Subcutaneous abdominal adipose tissue (tissue), 5 donors: Measurements from ENCODE around the gene MMP7.

ENCODE experiments used
- H3K27ac ChIP-seq: one replicate; pipeline ENCODE4 v1.7.0; 2013; ENCODE audit warnings: low read depth, mild to moderate bottlenecking, inconsistent platforms, low read length, moderate library complexity
- H3K27me3 ChIP-seq, 5 donors: one replicate each; pipeline ENCODE4 v1.7.0; 2013; ENCODE audit warnings: low read length in 5 of 5, inconsistent platforms in 1 of 5; ENCODE audit not compliant: control insufficient read depth in 5 of 5, insufficient read depth in 4 of 5
- H3K36me3 ChIP-seq, 5 donors: one replicate each; pipeline ENCODE4 v1.7.0; 2013; ENCODE audit warnings: low read length in 5 of 5; ENCODE audit not compliant: control insufficient read depth in 5 of 5, insufficient read depth in 5 of 5
- H3K4me1 ChIP-seq, 5 donors: one replicate each; pipeline ENCODE4 v1.7.0; 2013; ENCODE audit warnings: low read length in 5 of 5, mild to moderate bottlenecking in 3 of 5, moderate library complexity in 1 of 5; ENCODE audit not compliant: control insufficient read depth in 5 of 5, insufficient read depth in 5 of 5
- H3K4me3 ChIP-seq, 5 donors: one replicate each; pipeline ENCODE4 v1.7.0; 2013; ENCODE audit warnings: low read length in 5 of 5, low read depth in 1 of 5
- H3K9ac ChIP-seq, 5 donors: one replicate each; pipeline ENCODE4 v1.7.0; 2013; ENCODE audit warnings: low read length in 5 of 5, mild to moderate bottlenecking in 4 of 5, moderate library complexity in 3 of 5
- H3K9me3 ChIP-seq, 5 donors: one replicate each; pipeline ENCODE4 v1.7.0; 2013; ENCODE audit warnings: low read length in 5 of 5; ENCODE audit not compliant: control insufficient read depth in 5 of 5
- donor health status: healthy.
- donor health status: healthy.
- donor health status: healthy.
- donor health status: healthy.
- donor health status: healthy.

MMP7 gene

GRCh38 chr11:102530558-102530957, at the start of gene MMP7:
Gene MMP7, minus strand, starts transcription at chr11:102530747. Its CDS starts 47 bp downstream, at chr11:102530700.
- H3K9me3 ChIP-seq = peaks cover 0 to 3% (median 0%) of the 10 kb centered on the region in 5 donors
- H3K4me3 ChIP-seq = no peak within 1 kb of the TSS
- H3K36me3 ChIP-seq = no peaks in the 10 kb centered on the region
- no peak within 1 kb of the TSS for H3K9ac ChIP-seq
- H3K27ac ChIP-seq = no peak within 1 kb of the TSS
- no peaks in the 10 kb centered on the region for H3K27me3 ChIP-seq
- no peaks in the 10 kb centered on the region for H3K4me1 ChIP-seq

GRCh38 chr11:102577723-102578122, 47.2 kb upstream of the MMP7 start:
- no peaks in the 10 kb centered on the region for H3K4me1 ChIP-seq
- no peaks in the 10 kb centered on the region for H3K27me3 ChIP-seq
- no peak overlapping the region for H3K9ac ChIP-seq
- H3K9me3 ChIP-seq = no peaks in the 10 kb centered on the region
- no peak overlapping the region for H3K27ac ChIP-seq
- H3K36me3 ChIP-seq = no peaks in the 10 kb centered on the region
- no peak overlapping the region for H3K4me3 ChIP-seq

- H3K9ac ChIP-seq = no peak overlapping the region
- H3K4me3 ChIP-seq = no peak overlapping the region
- no peaks in the 10 kb centered on the region for H3K9me3 ChIP-seq
- H3K27me3 ChIP-seq = no peaks in the 10 kb centered on the region
- H3K36me3 ChIP-seq = no peaks in the 10 kb centered on the region
- H3K4me1 ChIP-seq = no peaks in the 10 kb centered on the region
- no peak overlapping the region for H3K27ac ChIP-seq
These were observed 46.6 kb upstream of the MMP7 start for GRCh38 chr11:102577182-102577581.

GRCh38 chr11:102576350-102576749, 45.8 kb upstream of the MMP7 start:
- H3K27me3 ChIP-seq = no peaks in the 10 kb centered on the region
- H3K4me3 ChIP-seq = no peak overlapping the region
- H3K36me3 ChIP-seq = no peaks in the 10 kb centered on the region
- H3K27ac ChIP-seq = no peak overlapping the region
- no peaks in the 10 kb centered on the region for H3K4me1 ChIP-seq
- no peaks in the 10 kb centered on the region for H3K9me3 ChIP-seq
- no peak overlapping the region for H3K9ac ChIP-seq

- H3K36me3 ChIP-seq = no peaks in the 10 kb centered on the region
- no peaks in the 10 kb centered on the region for H3K4me1 ChIP-seq
- no peak overlapping the region for H3K4me3 ChIP-seq
- H3K9ac ChIP-seq = no peak overlapping the region
- no peaks in the 10 kb centered on the region for H3K27me3 ChIP-seq
- H3K27ac ChIP-seq = no peak overlapping the region
- no peaks in the 10 kb centered on the region for H3K9me3 ChIP-seq
These were observed 44.5 kb upstream of the MMP7 start for GRCh38 chr11:102575012-102575411.

GRCh38 chr11:102573851-102574250, 43.3 kb upstream of the MMP7 start:
- Histone ChIP-seq H3K4me1 (no peaks in the 10 kb centered on the region), H3K4me3 (no peak overlapping the region), H3K36me3 (no peaks in the 10 kb centered on the region), H3K27ac (no peak overlapping the region), H3K9ac (no peak overlapping the region), H3K9me3 (no peaks in the 10 kb centered on the region), H3K27me3 (no peaks in the 10 kb centered on the region)

GRCh38 chr11:102572554-102573220, 42.1 kb upstream of the MMP7 start:
- no peaks in the 10 kb centered on the region for H3K4me1 ChIP-seq
- no peak overlapping the region for H3K9ac ChIP-seq
- no peaks in the 10 kb centered on the region for H3K36me3 ChIP-seq
- no peaks in the 10 kb centered on the region for H3K27me3 ChIP-seq
- no peak overlapping the region for H3K27ac ChIP-seq
- no peaks in the 10 kb centered on the region for H3K9me3 ChIP-seq
- no peak overlapping the region for H3K4me3 ChIP-seq

GRCh38 chr11:102568851-102569250, 38.3 kb upstream of the MMP7 start:
- Histone ChIP-seq H3K36me3 (no peaks in the 10 kb centered on the region), H3K9ac (no peak overlapping the region), H3K27ac (no peak overlapping the region)

GRCh38 chr11:102566112-102566511, 35.6 kb upstream of the MMP7 start:
- Histone ChIP-seq H3K27ac (no peak overlapping the region), H3K4me3 (no peak overlapping the region), H3K4me1 (no peaks in the 10 kb centered on the region), H3K9me3 (peaks cover 0 to 4% (median 0%) of the 10 kb centered on the region in 5 donors), H3K36me3 (no peaks in the 10 kb centered on the region), H3K27me3 (no peaks in the 10 kb centered on the region), H3K9ac (no peak overlapping the region)

More at GRCh38 chr11:102568851-102569250, 38.3 kb upstream of the MMP7 start:
- Histone ChIP-seq H3K9me3 (peaks cover 0 to 4% (median 0%) of the 10 kb centered on the region in 5 donors), H3K4me3 (no peak overlapping the region), H3K27me3 (no peaks in the 10 kb centered on the region), H3K4me1 (no peaks in the 10 kb centered on the region)

GRCh38 chr11:102564110-102564509, 33.6 kb upstream of the MMP7 start:
- Histone ChIP-seq H3K36me3 (no peaks in the 10 kb centered on the region), H3K9ac (no peak overlapping the region), H3K27me3 (no peaks in the 10 kb centered on the region), H3K4me3 (no peak overlapping the region), H3K4me1 (peaks cover 0 to 12% (median 0%) of the 10 kb centered on the region in 5 donors), H3K27ac (no peak overlapping the region), H3K9me3 (peaks cover 0 to 4% (median 0%) of the 10 kb centered on the region in 5 donors)
